MV-4-11 (cell line): ENCODE data around the gene SH2D3C.
A peak's percentile ranks its signal among the peaks of the same experiment; 100 is the strongest.

Experiments used
- DNase-seq: peaks from one replicate; lab custom pipeline; 2025; lab: John Stamatoyannopoulos, UW

SH2D3C gene

DNA sequence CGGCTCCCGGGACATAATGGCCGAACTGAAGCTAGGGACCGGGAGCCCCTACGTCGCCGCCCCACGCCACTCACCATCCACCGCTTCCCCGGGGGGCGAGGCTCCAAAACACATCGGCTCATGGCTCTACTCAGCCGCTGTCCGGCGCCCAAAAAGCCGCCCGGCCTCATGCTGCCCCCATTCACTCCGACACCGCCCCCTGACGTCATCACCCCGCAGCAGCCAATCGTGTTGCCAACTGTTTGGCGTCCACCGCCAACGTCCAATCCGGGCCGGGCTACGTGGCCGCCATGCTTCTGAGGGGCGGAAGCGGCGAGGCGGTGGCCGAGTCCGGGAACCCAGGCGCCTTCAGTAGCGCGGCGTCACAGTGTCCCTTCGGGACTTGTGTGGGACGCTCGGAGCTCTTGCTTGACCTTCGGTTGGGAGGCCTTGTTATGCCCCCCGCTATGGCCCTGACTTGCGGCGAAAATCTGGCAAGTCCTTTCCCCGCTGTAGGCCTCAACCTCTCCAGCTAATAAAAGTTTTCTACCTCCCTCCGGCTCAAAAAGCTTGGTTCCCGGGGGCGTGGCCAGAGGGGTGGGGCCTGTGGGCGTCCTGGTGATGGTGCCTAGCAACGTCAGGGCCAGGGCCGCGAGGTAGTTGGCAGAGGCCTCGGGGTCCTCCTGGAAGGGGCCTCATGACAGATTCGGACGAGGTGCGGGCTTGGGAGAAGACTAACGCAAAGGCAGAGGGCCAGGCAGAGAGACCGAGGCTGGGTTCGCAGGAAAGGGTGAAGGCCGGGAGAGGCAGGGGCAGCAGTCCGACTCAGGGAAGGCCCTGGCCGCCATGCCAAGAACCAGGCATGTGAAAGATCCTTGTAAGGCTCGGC lies 62.8 kb downstream of the SH2D3C start, which contains the start of the genes PTRH1 and TTC16:
Gene PTRH1 (minus strand): TSS at position 194 of the 868 bp plus-strand sequence. CDS start 24 bp downstream, at position 170.
Gene TTC16 (plus strand): TSS at position 610 of the 868 bp plus-strand sequence. CDS start 67 bp downstream, at position 677.
- DNase-seq = peak; percentile 92

GRCh38 chr9:127714951-127715469 lies 63.5 kb downstream of the SH2D3C start:
- DNase-seq = no peak

- no peak for DNase-seq
These were observed 64.3 kb downstream of the SH2D3C start for GRCh38 chr9:127714020-127714750.

- no peak for DNase-seq
These were observed 65.6 kb downstream of the SH2D3C start for GRCh38 chr9:127712867-127713266.

- no peak for DNase-seq
These were observed 66.1 kb downstream of the SH2D3C start for GRCh38 chr9:127712371-127712770.

- DNase-seq = peak; percentile 36
These were observed 66.6 kb downstream of the SH2D3C start for GRCh38 chr9:127711831-127712274.

DNA sequence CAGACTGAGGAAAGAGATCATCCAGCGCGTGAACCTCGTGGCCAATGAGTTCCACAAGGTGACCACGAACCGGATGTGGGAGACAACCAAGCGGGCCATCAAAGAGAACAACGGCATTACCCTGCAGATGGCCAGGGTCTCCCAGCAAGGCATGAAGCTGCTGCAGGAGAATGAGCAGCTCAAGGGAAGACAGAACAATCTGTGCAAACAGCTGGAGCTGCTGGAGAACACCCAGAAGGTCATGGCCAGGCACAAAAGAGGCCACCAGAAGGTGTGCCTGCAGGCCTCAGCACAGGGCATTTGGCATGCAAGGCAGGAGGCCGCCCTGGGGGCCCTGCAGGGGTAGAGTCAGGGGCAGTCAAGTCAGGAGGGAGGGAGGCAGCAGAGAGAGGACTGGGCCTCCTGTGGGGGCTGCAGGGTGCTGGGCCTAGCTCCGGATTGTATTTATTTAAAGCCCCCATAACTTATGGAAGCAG lies 67.2 kb downstream of the SH2D3C start:
- DNase-seq = peak; percentile 75

DNA sequence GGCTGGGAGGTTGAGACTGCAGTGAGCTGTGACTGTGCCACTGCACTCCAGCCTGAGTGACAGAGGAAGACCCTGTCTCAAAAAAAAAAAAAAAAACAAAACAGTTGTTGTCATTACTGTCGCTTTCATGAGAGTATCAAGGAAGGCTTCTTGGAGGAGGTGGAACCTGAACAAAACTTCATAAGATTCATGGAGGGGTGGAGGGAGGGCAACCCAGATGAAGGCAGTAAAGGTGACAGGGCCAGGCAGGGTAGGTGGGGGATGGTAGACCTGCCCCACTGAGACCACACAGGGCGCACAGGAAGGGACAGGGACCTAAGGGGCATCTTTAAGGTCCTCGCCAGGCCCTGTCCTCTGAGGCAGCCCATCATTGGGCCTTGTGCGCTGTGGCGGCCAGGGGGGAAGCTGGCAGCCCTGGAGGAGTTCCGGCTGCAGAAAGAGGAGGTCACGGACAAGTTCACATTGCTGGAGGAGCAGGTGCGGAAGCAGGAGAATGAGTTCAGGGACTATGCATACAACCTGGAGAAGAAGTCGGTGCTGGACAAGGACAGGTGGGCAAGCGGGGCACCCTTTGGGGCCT lies 68.2 kb downstream of the SH2D3C start:
- DNase-seq = no peak

DNA sequence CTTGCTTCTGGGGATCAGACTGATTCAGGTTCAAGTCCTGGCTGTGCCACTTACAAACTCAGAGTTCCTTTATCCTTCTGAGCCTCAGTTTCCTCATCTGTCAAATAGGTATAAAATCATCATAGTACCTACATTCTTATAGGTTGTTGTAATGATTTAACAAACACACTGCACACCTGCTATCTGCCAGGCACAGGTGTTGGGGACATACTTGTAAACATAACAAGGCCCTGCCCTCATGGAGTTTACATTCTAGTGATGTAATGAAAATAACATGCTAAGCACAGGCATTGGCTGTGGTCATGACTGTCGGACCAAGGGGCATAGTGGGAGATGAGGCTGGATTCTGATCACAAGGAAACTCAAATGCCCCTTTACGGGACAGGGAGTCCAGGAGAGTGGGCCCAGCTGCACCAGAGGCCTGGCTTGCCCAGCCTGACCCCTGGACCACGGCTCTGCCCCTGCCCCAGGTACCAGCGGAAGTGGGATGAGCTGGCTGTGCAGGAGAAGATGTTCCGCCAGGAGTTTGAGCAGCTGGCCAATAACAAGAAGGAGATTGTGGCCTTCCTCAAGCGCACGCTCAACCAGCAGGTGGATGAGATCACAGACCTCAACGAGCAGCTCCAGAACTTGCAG lies 69.4 kb downstream of the SH2D3C start:
- no peak for DNase-seq

- DNase-seq = no peak
These were observed 70.7 kb downstream of the SH2D3C start for GRCh38 chr9:127707766-127708165.

- peak; percentile 35 for DNase-seq
These were observed 71.6 kb downstream of the SH2D3C start, which contains the start of gene CFAP157 for GRCh38 chr9:127706836-127707241. Gene CFAP157, plus strand, starts transcription at chr9:127706988. Its CDS starts 44 bp downstream, at chr9:127707032.

DNA sequence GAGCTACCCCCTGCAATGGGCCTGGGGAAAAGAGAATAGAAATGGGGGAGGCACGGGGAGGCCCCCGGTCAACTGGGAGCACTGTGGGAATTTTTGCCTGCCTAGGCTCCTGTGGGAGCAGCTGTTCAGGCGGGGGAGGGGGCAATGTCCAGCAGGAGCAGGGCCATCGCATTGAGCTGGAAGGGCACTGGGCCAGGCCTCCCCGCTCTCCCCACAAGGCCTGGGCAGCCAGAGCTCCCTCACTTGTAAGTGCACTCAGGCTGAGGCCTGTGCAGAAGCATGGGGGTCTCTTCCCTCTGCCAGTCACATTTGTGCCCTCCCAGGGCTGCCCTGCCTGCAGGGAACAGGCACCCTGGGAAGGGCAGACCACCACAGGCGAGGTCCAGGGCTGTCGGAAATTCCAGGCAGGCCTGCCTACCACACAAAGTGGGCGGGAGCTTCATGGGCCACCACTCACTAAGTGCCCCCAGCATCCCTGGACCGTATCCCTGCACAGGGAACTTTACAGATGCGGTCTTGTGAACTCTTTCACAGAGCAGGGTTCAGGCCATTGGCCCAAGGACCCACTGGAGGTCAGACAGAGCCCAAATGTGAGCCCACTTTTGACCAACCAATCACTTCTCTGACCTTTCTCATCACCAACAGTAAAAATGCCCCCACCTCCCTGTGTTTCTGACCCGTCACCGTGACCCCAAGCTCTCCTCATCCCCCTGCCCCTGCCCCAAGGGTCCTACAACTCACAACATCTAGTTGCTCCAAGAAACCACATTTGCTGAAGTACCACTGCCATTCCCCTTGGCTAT lies 72.7 kb downstream of the SH2D3C start:
- no peak for DNase-seq

- no peak for DNase-seq
These were observed 75.0 kb downstream of the SH2D3C start for GRCh38 chr9:127703289-127703946.

GRCh38 chr9:127700594-127701255 lies 77.7 kb downstream of the SH2D3C start:
- DNase-seq = no peak

DNA sequence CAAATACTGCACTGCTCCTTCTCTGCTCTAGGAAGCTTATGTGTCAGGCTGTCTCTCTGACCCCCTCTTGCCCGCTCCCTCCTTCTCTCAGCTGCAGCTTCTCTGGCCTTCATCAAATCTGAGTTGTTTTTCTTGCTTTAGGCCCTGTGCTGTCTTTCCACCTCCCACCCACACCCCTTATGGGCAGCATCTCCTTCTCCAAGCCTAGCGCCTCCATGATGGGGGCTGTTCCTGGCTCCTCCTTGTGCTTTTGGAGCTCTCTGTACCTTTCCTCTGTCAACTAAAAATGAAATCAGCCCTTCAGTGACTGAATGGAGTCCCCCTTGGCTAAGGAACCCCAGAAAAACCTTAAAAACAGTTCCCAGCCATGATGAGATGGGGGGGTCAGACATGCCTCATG lies 78.3 kb downstream of the SH2D3C start:
- no peak for DNase-seq

- DNase-seq = peak; percentile 98
These were observed 79.3 kb downstream of the SH2D3C start for GRCh38 chr9:127698985-127699670.

DNA sequence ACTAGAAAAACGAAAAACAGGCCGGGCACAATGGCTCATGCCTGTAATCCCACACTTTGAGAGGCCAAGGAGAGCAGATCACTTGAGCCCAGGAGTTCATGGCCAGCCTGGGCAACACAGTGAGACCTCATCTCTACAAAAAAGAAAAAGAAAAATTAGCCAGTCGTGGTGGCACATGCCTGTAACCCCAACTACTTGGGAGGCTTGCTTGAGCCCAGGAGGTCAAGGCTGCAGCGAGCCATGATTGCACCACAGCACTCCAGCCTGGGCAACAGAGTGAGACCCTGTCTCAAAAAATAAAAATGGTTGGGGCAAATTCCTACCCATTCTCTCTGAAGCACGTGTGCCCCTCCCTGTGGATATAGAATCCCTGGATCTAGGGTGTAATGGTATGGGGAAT lies 80.1 kb downstream of the SH2D3C start:
- DNase-seq = no peak

GRCh38 chr9:127697575-127697974 lies 80.9 kb downstream of the SH2D3C start:
- no peak for DNase-seq
